Caco-2 (cell line): ENCODE data around the gene PEX5L. TPM values are rescaled to one million over a fixed set of nuclear protein-coding genes. Genes with fewer than 3 reads are reported as not detected.

Experiments
- BruUV-seq: library from RNA; stranded (reverse); fragments of 400-500 nt; replicated peaks from 2 replicates; lab custom pipeline; 2021; lab: Mats Ljungman, UMichigan
- CTCF ChIA-PET: fragments of 300-600 bp; sonication (Branson Sonifier 250); formaldehyde crosslinking; loops from one replicate; lab custom pipeline; 2022; ENCODE audit warnings: antibody characterized with exemption; lab: Charles Lee
- POLR2A ChIA-PET: fragments of 300-600 bp; sonication (Branson Sonifier 250); formaldehyde crosslinking; loops from one replicate; lab custom pipeline; 2022; ENCODE audit warnings: antibody characterized with exemption; lab: Charles Lee
- DNase-seq, 2 experiments: peaks; one replicate each; pipeline versions ENCODE4 v3.0.0 to v3.0.0-alpha.2; 2020 to 2022
- H3K27me3 ChIP-seq: replicated peaks from 2 replicates; pipeline ENCODE4 v1.6.0; 2011; ENCODE audit warnings: low read length; ENCODE audit not compliant: control insufficient read depth, insufficient read depth
- H3K36me3 ChIP-seq: 2 replicates; pipeline ENCODE4 v1.5.1; 2011; ENCODE audit warnings: low read length; ENCODE audit not compliant: control insufficient read depth, insufficient read depth
- H3K4me1 ChIP-seq: fragments of 250-450 bp; sonication (Bioruptor Pico); 2 replicates; pipeline ENCODE4 v1.5.1; 2020; ENCODE audit warnings: mild to moderate bottlenecking
- H3K4me3 ChIP-seq: 2 replicates; pipeline ENCODE4 v1.5.1; 2011; ENCODE audit warnings: low read depth, mild to moderate bottlenecking, control low read depth, low read length
- H3K9me3 ChIP-seq: fragments of 250-450 bp; sonication (Bioruptor Pico); 2 replicates; pipeline ENCODE4 v1.5.1; 2020; ENCODE audit warnings: mild to moderate bottlenecking, moderate library complexity
- H3K27ac Mint-ChIP-seq: one replicate; pipeline ENCODE4 v1.8.0; 2022; ENCODE audit warnings: mixed read lengths; ENCODE audit not compliant: unreplicated experiment
- H3K27me3 Mint-ChIP-seq: one replicate; pipeline ENCODE4 v1.8.0; 2022; ENCODE audit warnings: mixed read lengths; ENCODE audit not compliant: insufficient read depth, unreplicated experiment
- H3K36me3 Mint-ChIP-seq: one replicate; pipeline ENCODE4 v1.8.0; 2022; ENCODE audit warnings: mild to moderate bottlenecking, mixed read lengths; ENCODE audit not compliant: insufficient read depth, unreplicated experiment
- H3K4me1 Mint-ChIP-seq: one replicate; pipeline ENCODE4 v1.8.0; 2022; ENCODE audit warnings: low read depth, mixed read lengths; ENCODE audit not compliant: unreplicated experiment
- H3K4me3 Mint-ChIP-seq: one replicate; pipeline ENCODE4 v1.8.0; 2022; ENCODE audit warnings: mild to moderate bottlenecking, moderate library complexity, mixed read lengths; ENCODE audit not compliant: unreplicated experiment
- H3K9me3 Mint-ChIP-seq: one replicate; pipeline ENCODE4 v1.8.0; 2022; ENCODE audit warnings: mixed read lengths; ENCODE audit not compliant: unreplicated experiment
- CTCF ChIP-seq, 2 experiments: fragments of 200-600 bp in 1 of 2; IDR thresholded peaks; 1 replicate in 1 of 2; 2 replicates in 1 of 2; pipeline versions ENCODE4 v1.5.1 to v1.8.0; 2011 to 2022; ENCODE audit warnings: antibody characterized with exemption in 1 of 2, control low read depth in 1 of 2, inconsistent platforms in 1 of 2, low read depth in 1 of 2, low read length in 1 of 2, mild to moderate bottlenecking in 1 of 2, moderate library complexity in 1 of 2; ENCODE audit not compliant: insufficient read depth in 1 of 2, severe bottlenecking in 1 of 2, unreplicated experiment in 1 of 2
- intact Hi-C: fragments of 100-400 bp; cut with micrococcal nuclease; formaldehyde crosslinking; loops from one replicate; pipeline ENCODE4 v1.10.0; 2022; ENCODE audit not compliant: unreplicated experiment
- total RNA-seq: library from RNA; stranded (reverse); gene quantifications from 2 replicates; pipeline ENCODE4 v1.2.3, GENCODE V29; 2022

The PEX5L gene
- total RNA-seq, 1 experiment from 2014 or later, result not detected

DNA sequence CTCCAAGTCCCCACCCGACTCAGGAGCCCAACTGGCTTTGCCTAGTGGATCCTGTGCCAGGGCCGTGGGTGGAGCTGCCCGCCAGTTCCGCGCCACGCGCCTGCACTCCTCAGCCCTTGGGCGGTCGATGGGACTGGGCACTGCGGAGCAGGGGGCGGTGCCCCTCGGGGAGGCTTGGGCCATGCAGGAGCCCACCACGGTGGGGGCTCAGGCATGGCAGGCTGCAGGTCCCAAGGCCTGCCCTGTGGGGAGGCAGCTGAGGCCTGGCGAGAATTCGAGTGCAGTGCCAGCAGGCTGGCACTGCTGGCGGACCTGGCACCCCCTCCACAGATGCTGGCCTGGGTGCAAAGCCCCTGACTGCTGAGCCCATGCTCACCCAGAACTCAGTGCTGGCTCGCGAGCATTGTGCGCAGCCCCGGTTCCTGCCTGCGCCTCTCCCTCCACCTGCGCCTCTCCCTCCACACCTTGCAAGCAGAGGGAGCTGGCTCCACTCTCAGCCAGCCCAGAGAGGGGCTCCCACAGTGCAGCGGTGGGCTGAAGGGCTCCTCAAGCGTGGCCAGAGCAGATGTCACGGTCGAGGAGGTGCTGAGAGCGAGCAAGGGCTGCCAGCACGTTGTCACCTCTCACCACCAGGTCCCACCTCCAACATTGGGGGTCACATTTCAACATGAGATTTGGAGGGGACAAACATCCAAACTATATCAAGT, 261.2 kb downstream of the PEX5L start:
- H3K36me3 ChIP-seq, result peaks cover 1% of the 10 kb centered on the region
- intact Hi-C loops, result loop anchor here (2.0 kb wide), 1 partner anchor 21 kb away; no protein-coding TSS in a partner anchor
- peaks cover 33% of the 10 kb centered on the region for H3K4me1 ChIP-seq
- H3K36me3 Mint-ChIP-seq, result peaks cover 49% of the 10 kb centered on the region
- no peak for TF ChIP-seq CTCF (IDR thresholded peaks at IDR 0.05; ENCODE audit: insufficient read depth in 1 of 2, low read depth in 1 of 2, low read length in 1 of 2, severe bottlenecking in 1 of 2, unreplicated experiment in 1 of 2)
- H3K27ac Mint-ChIP-seq, result peak overlapping the region; percentile 65
- BruUV-seq, result no TSS peak
- peaks cover 23% of the 10 kb centered on the region for H3K4me1 Mint-ChIP-seq
- no peak for DNase-seq
- peaks cover 11% of the 10 kb centered on the region; the same call in 1 of the 2 replicates for H3K9me3 ChIP-seq
- H3K9me3 Mint-ChIP-seq, result peaks cover 15% of the 10 kb centered on the region
- H3K27me3 ChIP-seq, result no peaks in the 10 kb centered on the region
- H3K4me3 Mint-ChIP-seq, result no peak overlapping the region
- ChIA-PET POLR2A (no interaction called here), CTCF (no interaction called here)
- no peak overlapping the region for H3K4me3 ChIP-seq
- H3K27me3 Mint-ChIP-seq, result no peaks in the 10 kb centered on the region

DNA sequence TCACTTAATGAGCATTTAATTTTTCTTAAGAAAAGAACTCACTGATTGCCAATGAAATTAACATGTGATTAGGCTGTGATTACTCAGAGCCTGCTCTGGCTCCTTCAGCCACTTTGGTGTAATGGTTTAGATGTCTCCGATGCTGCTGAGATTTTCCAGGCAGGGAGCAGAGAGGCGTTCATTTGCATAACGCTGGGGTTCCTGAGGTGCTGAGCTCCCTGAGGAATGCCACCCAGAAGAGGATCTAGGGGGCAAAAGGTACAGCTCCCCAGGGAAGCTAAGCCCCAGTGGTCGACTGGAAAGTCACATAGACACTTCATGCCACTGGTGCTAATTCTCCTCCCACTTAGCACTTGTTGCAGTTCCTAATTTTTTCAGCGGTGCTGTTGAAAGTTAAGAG, 264.4 kb downstream of the PEX5L start:
- no TSS peak for BruUV-seq
- Mint-ChIP-seq H3K4me3 (no peak overlapping the region), H3K36me3 (peaks cover 35% of the 10 kb centered on the region), H3K4me1 (peaks cover 5% of the 10 kb centered on the region), H3K27ac (no peak overlapping the region), H3K9me3 (no peaks in the 10 kb centered on the region), H3K27me3 (no peaks in the 10 kb centered on the region)
- no peaks in the 10 kb centered on the region for H3K27me3 ChIP-seq
- peaks cover 1% of the 10 kb centered on the region for H3K36me3 ChIP-seq
- no peak for TF ChIP-seq CTCF (IDR thresholded peaks at IDR 0.05; ENCODE audit: insufficient read depth in 1 of 2, low read depth in 1 of 2, low read length in 1 of 2, severe bottlenecking in 1 of 2, unreplicated experiment in 1 of 2)
- intact Hi-C loops, result no loop called here
- ChIA-PET CTCF (no interaction called here), POLR2A (no interaction called here)
- H3K4me3 ChIP-seq, result no peak overlapping the region
- no peak for DNase-seq
- H3K9me3 ChIP-seq, result peaks cover 7% of the 10 kb centered on the region; the same call in 1 of the 2 replicates
- H3K4me1 ChIP-seq, result peaks cover 14% of the 10 kb centered on the region

GRCh38 chr3:179771797-179772196, 264.9 kb downstream of the PEX5L start:
- no peaks in the 10 kb centered on the region for H3K9me3 Mint-ChIP-seq
- no peak overlapping the region for H3K4me3 Mint-ChIP-seq
- H3K4me3 ChIP-seq, result no peak overlapping the region
- ChIA-PET CTCF (no interaction called here), POLR2A (no interaction called here)
- no peak for TF ChIP-seq CTCF (IDR thresholded peaks at IDR 0.05; ENCODE audit: insufficient read depth in 1 of 2, low read depth in 1 of 2, low read length in 1 of 2, severe bottlenecking in 1 of 2, unreplicated experiment in 1 of 2)
- peaks cover 1% of the 10 kb centered on the region for H3K36me3 ChIP-seq
- H3K27ac Mint-ChIP-seq, result no peak overlapping the region
- H3K36me3 Mint-ChIP-seq, result peaks cover 32% of the 10 kb centered on the region
- DNase-seq, result no peak
- H3K9me3 ChIP-seq, result peaks cover 7% of the 10 kb centered on the region; the same call in 1 of the 2 replicates
- H3K4me1 ChIP-seq, result peaks cover 9% of the 10 kb centered on the region
- BruUV-seq, result no TSS peak
- H3K27me3 Mint-ChIP-seq, result no peaks in the 10 kb centered on the region
- intact Hi-C loops, result no loop called here
- H3K4me1 Mint-ChIP-seq, result peaks cover 5% of the 10 kb centered on the region
- H3K27me3 ChIP-seq, result no peaks in the 10 kb centered on the region
